EH (cell line): ENCODE results near the gene CREB3L2.
A peak's percentile ranks its signal among the peaks of the same experiment; 100 is the strongest.
"Not testable (repeated sequence)": the region's sequence is repeated elsewhere in the genome, so short reads cannot be mapped to it uniquely, and the experiment has no call there.

Experiments
- DNase-seq: peaks from one replicate; pipeline ENCODE4 v3.0.0-alpha.2; 2015; ENCODE audit warnings: low read depth

The CREB3L2 gene

DNA sequence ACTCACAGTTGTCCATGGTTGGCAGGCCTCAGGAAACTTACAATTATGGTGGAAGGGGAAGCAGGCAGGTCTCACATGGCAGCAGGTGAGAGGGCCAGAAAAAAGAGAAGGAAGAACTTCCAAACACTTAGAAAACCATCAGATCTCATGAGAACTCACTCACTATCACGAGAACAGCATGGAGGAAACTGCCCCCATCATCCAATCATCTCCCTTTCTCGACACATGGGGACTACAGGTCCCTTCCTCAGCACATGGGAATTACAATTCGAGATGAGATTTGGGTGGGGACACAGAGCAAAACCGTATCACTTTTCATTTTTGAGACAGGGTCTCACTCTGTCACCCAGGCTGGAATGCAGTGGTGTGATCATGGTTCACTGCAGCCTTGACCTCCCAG lies 12.3 kb upstream of the CREB3L2 start:
- DNase-seq = not testable (repeated sequence)

DNA sequence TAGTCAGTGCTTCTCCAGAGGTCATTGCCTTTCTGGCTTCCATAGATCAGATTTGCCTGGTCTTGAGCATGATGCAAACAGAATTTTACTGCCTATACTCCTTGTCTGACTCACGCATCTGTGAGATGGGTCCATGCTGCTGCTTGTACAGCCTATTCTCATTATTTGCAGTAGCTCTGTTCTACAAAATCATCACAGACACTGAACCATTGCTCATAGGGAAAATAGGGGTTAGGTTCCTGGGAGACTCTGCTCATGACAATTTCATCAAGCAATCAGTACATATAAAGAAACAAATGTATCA lies 7.4 kb upstream of the CREB3L2 start:
- no peak for DNase-seq

DNA sequence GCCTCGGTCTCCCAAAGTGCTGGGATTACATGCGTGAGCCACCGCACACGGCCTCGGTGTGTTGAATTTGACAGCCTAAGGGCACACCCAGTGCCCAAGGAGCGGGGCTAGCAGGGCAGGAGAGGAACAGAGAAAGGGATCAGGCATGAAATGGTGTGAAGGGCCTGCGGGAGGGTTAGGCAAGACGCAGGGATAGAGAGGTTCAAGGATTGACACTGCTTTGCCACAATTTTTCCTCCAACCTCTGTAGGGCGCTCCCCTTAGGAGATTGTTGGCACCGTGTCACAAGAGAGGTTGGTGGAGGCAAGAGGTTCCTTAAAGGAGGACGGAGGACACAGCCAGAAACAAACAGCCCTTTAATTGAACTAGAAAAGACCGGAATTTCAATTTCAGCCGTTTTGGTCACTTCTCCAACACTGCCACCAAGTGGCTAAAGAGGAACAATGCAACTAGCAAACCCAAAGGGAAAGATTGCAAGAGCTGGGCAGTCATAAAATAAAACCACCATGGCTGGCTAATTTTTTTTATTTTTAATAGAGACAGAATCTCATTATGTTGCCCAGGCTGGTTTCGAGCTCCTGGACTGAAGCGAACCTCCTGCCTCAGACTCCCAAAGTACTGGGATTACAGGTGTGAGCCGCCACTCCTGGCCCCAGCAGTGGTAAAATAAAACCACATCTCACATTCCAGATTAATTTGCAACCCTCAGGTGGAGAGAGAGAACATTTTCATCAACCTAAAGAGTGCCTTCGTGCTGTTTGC lies 6.9 kb upstream of the CREB3L2 start:
- peak; percentile 70 for DNase-seq

DNA sequence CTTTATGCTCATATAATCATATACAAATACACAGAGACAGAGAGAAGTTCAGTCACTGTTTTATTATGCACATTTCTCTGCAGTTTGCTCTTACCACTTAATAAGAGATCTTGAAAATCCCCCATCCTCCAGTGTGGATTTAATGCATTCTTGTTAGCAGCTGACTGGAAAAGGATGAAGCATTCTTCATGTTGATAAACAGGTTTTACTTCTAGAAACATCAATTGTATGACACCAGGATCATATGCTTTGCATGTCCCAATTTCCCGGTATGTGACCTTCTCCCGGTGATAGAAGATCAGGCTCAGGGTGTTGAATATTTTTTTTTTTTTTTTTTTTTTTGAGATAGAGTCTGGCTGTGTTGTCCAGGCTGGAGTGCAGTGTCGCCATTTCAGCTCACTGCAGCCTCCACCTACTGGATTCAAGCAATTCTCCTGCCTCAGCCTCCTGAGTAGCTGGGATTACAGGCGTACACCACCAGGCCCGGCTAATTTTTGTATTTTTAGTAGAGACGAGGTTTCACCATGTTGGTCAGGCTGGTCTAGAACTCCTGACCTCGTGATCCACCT lies 6.2 kb upstream of the CREB3L2 start:
- no peak for DNase-seq

DNA sequence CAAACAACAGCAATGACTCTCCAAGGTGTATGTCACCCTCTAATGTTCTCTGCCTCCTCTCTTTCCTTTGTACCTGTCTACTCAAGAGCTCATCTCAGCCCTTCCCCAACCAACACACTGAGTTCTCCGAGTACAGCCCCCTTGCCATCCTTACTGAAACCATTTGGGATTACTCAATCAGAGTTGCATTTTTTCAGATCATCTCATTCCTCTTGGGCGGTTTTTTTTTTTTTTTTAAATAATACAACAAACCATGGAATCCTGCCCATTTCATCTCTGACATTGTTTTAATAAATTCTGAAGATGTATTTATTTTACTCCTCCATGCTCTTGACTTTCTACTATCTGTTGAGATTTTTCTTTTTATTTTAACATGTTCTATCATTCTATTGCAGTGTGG lies 4.2 kb upstream of the CREB3L2 start:
- no peak for DNase-seq

DNA sequence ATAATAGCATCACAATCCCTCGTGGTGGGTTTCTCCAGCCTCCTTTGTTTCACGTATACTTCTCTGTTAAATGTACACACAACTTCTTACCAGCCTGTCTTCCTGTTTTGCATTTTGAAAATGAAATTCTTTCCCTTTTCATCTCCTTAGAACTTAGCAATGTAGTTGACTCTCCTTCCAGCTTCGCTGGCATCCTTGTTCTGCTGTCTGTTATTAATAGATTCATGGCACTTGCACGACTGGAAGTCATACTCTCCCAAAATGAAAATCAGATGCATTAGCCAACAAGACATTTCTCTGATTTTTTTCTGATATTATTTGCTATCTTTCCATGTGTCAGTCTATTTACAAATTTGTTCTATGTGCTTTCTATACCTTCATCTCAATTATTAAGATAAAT lies 3.0 kb upstream of the CREB3L2 start:
- DNase-seq = no peak

DNA sequence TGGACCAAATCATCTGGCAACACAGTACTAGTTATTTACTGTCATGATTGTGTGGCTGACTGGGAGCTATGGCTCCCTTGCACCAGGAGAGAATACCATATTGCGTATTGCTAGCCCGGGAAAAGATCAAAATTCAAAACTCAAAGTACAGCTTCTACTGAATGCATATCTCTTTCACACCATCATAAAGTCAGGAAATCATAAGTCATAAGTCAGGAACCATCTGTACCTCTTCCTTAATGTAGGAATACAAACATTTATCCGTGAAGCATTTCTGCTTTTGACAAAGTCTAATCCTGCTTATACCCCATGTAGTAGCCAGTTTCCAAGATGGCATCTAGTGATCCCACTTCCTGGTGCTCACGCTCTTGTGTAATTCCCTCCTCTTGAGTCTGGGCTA lies 2.2 kb upstream of the CREB3L2 start:
- no peak for DNase-seq

DNA sequence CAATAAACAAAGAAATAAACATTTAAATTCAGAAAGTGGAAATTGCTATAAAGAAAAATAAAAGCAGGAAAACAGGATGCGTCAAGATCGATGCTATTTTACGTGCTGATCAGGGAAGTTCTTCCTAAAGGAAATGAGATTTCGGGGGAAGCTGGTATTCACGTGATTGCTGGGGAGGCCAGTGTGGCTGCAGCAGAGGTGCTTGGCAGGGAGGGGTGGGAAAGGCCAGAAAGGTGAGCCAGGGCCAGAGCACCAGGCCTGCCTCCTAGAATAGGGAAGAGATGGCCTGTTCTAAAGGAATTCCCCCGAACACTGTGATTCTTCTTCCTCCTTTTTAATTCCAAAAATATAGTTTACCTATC lies 923 bp upstream of the CREB3L2 start:
- DNase-seq = no peak

DNA sequence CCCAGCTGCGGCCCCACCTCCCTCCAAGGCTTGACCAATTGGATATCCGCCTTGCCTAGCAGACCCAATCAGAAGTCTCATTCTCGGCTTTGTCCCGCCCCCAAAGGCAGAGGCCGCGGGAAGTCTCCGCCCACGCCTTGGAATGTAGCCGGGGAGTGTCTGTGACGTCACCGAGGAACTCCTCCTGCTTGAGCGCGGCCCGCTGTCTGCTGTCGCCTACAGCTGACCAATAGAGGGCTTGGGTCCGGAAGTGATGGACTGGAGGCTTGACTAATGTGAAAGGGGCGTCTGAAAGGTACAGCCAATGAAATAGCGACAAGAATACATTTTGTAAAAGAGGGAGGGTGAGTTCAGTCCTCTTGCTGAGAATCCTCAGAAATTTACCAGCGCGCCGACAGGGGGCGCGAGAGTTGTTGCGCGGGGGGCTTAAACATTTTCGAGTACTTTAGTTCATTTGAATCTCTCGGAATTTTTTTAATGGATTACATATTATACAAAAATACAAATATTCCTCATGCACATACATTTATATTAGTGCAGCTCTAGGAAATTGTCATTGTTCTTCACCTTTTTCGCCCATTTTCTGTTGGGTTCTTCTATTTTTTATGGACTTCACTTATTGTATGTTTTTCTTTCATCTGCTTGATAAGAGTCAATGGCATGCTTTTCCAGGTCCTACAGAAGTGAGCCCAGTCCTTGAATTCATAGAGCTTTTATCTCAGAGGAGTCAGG lies 376 bp upstream of the CREB3L2 start:
- DNase-seq = peak; percentile 100

DNA sequence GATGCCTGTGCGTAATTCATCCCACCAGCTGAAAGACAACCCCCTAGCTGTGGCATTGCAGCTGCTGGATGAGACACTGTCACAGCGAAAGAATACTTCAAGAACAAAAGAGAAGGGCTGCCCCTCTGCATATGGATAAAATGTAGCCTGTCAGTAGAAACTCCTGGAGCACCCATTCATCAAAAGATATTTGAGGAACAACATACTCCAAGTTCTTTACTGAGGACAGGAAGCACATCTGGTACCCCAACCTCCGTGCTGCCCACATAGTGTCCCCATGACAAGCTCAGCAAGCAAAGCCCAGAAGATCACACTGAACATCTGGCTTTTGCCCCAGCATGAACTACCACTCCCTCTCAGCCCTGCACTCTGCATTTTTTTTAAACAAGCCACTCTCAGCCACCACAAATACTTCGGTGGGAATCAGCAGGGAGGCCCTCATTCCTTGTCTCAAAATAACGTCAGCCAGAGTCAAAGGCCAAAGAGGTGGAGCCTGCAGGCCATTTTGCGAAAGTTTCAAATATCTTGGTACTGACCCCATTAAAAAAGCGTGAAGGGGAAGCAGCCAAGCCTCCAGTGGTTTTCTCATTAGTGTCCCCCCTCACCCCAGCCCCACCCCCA lies 1.7 kb downstream of the CREB3L2 start:
- peak; percentile 99 for DNase-seq

DNA sequence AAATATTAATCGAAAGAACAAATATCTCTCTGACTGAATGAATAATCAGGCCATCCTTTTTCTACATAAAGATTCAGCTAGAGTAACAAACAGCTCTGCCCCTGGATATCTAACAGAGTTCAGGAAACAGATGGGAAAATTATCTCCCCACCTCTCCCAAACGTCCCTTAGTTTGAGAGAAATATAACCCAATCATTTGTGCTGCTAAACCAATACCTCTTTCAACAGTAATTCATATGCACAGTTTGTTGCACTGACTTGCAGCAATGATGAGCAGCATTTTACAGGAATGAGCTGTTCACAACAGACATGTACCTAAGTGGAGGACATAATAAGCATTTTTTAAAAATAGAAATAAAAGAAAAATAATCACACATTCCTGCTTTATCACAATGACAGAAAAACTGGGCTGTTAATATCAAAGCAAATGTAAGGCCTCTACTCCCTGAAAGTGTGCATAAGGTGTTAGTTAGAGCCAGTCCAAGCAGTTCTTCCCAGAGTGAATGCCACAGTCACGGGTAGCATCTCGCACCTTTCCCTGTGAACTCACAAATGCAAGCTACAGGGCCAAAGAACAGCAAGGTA lies 2.3 kb downstream of the CREB3L2 start:
- DNase-seq = peak; percentile 51

DNA sequence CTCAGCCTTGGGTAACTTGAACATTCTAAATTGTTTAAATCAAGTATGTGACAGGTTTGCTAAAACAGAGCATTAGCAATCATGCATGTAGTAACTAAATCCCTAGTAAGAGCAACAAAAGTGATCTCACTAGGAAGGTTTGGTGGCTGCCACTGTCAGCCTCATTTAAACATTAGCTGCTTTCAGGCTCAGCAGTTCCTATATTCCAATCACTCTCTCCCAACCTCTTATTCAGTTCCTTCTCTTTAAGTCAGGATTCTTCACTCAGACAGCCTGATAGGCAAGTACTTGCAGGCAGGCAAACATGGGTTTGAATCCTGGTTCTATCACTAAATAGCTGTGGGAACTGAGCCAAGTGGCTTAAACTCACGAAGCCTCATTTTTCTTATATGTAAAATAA lies 3.6 kb downstream of the CREB3L2 start:
- DNase-seq = no peak

DNA sequence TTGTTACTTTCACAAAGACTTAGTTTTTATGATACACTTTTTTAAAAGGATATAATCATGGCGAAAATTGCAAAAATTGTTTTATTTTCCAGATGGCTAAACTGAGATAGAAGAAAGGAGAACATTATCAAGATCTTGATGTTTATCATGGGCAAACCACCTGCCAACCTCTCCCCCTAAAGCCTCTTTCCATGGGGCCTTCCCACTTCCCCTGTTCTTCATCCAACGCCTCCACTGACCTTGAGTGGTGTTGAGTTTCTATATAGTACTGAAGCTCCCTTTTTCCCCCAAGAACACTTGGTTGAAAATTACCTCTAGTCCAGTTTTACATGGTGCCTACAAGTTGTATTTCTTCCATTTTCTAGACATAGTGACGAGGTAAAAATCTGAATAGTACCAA lies 5.0 kb downstream of the CREB3L2 start:
- no peak for DNase-seq

DNA sequence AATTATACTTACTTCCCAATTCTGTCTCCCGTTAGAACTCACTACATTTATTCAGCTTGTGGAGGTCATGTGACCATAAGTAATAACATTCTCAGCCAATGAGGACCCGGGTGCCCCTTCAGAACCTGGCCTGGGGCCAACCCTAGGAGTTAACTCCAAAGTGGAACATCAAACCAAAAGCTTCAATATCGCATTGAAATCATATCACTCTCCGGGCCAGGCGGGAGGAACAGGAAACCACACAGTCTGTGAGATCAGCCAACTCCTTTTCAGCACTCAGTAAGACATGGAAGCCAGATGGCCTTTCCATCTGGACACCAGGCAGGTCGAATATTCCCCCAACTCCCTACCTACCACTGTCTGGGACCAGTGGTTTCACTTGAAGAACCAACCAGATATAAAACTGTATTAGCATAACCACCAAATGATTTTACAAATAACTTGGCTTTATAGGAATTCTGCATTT lies 5.5 kb downstream of the CREB3L2 start:
- peak; percentile 66 for DNase-seq

DNA sequence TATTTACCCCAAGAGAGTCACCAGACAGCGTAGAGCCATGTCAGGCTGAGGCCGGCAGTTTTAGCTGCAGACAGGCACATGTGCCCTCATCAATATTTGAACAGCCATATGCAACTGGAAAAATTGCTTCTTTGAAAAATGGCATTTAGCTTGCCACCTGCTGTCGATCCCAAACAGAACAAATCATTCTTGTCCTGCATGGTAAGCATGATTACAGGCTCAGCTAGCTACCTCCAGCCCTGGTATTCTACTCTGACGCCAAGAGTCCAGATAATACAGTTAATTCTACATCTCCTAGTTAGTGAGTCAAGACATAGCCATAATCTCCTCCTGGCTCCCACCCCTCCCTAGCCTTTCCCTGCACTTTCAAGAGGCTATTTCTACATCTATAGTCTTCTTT lies 7.7 kb downstream of the CREB3L2 start:
- no peak for DNase-seq

DNA sequence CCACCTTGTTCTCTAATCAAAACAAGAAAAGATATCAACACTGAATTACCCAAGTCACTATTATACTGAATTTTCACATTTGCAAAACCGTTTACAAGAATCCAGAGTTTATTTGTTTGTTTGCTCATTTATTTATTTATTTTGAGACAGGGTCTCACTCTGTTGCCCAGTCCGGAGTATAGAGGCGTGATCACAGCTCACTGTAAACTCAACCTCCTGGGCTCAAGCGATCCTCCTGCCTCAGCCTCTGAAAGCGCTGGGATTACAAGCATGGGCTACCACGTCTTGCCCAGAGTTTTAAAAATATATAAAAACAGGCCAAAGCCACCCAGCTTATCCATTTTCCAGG lies 8.5 kb downstream of the CREB3L2 start:
- DNase-seq = no peak

DNA sequence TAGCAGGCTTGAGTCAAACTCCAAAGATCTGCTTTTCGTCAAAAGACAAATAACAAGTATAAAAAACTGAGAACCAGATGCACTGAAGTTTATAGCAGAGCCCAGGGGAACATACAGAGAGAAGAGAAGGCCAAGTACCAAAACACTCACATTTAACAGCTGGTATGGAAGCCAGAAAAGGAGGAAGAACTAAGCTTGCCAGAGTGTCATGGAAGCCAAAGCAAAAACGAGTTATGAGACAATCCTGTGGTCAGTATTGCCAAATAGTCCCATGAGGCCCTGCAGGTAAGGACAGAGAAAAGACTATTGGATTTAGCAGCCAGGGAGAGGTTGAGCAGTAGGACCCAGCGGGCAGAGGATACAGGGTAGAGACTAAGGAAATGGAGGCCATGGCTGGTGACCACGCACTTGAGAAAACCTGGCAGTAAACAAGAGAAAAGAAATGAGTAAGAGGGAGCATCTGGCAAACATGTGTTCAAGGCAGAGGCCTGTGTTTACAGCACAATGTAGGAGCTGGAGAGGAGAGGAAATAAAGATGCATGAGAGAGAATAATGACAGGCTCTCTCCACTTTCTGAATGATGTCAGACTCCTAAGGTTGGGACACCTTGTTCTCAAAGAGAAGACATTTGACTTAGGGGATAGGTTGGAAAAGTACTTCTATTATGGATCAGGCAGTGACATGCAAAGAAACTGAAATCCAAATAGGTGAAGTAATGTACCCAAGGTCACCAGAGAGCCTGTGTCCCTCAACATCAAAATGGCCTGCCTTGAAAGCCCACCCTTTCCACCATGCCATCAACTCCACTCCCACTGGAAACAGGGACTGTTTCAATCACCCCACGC lies 9.1 kb downstream of the CREB3L2 start:
- peak; percentile 96 for DNase-seq

DNA sequence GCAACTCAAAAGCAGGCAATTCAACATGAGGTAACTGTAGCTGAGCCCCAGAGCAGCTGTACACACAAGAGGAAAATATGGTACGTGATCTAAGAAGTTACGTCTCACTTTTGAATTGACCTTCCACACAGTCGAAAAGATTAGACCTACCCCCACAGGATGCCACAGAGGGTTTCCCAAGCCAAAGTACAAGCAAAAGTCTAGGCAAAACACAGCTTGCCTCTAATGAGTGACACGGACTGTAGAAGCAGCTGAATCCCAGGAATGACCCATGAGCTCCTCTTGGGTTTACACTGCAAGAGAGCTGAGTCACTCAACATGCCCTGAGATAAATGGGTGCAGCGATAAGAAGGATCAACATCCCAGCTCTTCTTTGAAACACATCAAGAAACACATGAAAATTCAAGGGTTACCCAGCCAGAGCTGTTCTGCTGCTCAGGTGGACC lies 9.8 kb downstream of the CREB3L2 start:
- peak; percentile 95 for DNase-seq

DNA sequence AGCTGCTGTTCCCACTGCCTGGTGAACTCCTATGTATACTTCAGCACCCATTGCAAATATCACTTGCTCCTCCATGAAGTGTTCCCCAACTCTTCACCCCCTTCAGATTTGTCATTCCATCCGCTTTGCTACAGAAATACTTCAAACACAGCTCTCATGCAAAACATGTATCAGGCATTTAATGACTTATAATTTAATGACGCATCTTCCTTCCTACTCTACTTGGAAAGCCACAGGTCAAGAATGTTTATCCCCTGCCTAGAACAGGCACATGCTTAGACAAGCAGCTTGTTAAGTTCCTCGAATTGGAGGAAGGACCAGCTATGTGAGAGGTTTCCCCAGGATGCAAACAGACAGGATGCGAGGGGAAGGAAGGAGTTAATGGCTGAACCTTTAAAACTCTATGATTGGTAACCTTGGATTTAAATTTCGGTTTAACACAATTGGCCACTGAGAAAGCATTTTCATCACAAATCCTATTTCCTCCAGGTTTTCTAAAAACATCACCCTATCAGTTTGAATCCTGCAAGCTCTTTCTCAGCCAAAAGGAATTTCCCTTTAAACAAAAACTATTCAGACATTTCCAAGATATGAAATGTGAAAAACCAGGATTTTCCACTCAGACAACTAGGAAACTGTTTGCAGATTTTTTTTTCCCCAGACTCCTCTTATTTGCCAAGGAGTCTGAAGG lies 11.5 kb downstream of the CREB3L2 start:
- DNase-seq = peak; percentile 98

DNA sequence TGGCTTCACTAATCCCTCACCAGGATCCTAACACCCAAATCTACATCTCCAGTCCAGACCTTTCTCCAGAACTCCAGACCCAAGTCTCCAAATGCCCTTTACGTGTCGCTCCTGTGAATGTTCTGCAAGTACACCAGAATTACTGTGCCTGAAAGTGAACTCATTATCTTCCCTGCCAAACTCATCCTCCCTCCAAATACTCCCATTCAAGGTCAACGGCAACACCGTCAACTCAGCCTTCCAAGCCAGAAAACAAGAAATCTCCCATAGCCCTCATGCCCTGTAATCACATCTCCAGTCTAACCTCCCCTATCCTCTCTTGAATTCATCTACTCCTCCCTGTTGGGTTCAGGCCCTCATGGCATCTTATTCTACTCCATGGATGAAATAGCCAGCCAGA lies 12.3 kb downstream of the CREB3L2 start:
- DNase-seq = no peak

DNA sequence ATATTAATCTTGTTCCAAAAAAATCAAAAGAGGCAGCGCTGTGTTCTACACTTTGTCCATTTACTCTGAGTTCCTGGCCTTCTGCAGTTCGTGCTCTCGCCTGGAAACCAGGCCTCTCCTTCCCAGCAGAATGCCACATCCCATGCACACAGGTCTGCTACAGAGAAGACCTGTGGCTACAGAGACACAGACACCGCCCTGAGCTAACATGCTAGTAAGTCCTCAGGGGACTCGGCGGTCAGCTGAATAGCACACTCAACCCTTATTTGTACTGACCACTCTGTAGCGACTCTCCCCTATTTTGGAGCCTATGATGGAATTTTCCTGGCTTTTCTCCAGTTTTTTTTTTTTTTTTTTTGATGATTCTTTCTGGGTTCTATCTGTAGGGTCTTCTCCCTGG lies 12.8 kb downstream of the CREB3L2 start:
- DNase-seq = peak; percentile 39
